ENCODE data around the gene CALHM2. TPM values are rescaled to one million over a fixed set of nuclear protein-coding genes. Genes with fewer than 3 reads are reported as not detected.

CALHM2 gene
- polyA plus RNA-seq, 2 of the 4 experiments (the other 2 are of a cell fraction) = 2.5 to 2.6 TPM

GRCh38 chr10:103465411-103466179 lies 13.4 kb upstream of the CALHM2 start:
- ChIA-PET CTCF (interaction anchor here (0.7 to 1.1 kb wide), 3 partner anchors 11 to 19 kb away, joined by 3 read pairs; no protein-coding TSS in a partner anchor), POLR2A (no interaction called here)
- Histone ChIP-seq H3K9me3 (no peaks in the 10 kb centered on the region), H3K4me3 (no peak overlapping the region), H3K4me2 (no peak overlapping the region), H3K4me1 (no peaks in the 10 kb centered on the region), H3K27ac (no peak overlapping the region)
- FAIRE-seq (no peak), ATAC-seq (no peak), DNase-seq (ENCODE audit: low read depth in 1 of 2, low spot score in 1 of 2) (no peak)
- WGBS (ENCODE audit: missing lambda C conversion rate) = 77% methylated on average over 14 of the region's 14 CpGs
- TF ChIP-seq HOXB5 (CRISPR knock-in tag; IDR thresholded peaks at IDR 0.05) (no peak), JUNB (IDR thresholded peaks at IDR 0.05) (no peak), HEYL (CRISPR knock-in tag; IDR thresholded peaks at IDR 0.05) (no peak), CHD2 (IDR thresholded peaks at IDR 0.05; ENCODE audit: low read length, partially characterized antibody) (no peak), MAFK (IDR thresholded peaks at IDR 0.05; ENCODE audit: partially characterized antibody) (no peak), HDAC2 (IDR thresholded peaks at IDR 0.05) (no peak), ZFP36 (IDR thresholded peaks at IDR 0.05; ENCODE audit: borderline replicate concordance, partially characterized antibody) (no peak)
- TF ChIP-seq, protein P1, sequence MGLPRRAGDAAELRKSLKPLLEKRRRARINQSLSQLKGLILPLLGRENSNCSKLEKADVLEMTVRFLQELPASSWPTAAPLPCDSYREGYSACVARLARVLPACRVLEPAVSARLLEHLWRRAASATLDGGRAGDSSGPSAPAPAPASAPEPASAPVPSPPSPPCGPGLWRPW (IDR thresholded peaks at IDR 0.05) = no peak
- TF ChIP-seq, protein P2, sequence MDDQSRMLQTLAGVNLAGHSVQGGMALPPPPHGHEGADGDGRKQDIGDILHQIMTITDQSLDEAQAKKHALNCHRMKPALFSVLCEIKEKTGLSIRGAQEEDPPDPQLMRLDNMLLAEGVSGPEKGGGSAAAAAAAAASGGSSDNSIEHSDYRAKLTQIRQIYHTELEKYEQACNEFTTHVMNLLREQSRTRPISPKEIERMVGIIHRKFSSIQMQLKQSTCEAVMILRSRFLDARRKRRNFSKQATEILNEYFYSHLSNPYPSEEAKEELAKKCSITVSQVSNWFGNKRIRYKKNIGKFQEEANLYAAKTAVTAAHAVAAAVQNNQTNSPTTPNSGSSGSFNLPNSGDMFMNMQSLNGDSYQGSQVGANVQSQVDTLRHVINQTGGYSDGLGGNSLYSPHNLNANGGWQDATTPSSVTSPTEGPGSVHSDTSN (IDR thresholded peaks at IDR 0.05) = no peak

GRCh38 chr10:103463499-103463898 lies 11.3 kb upstream of the CALHM2 start:
- FAIRE-seq (no peak), DNase-seq (ENCODE audit: low read depth in 1 of 2, low spot score in 1 of 2) (peak in 1 of 2 experiments; percentile 23), ATAC-seq (peak in 1 of 2 experiments; percentile 45; a peak in 3 of 6 replicates)
- Histone ChIP-seq H3K9me3 (no peaks in the 10 kb centered on the region), H3K27ac (no peak overlapping the region), H3K4me1 (no peaks in the 10 kb centered on the region), H3K4me2 (no peak overlapping the region), H3K4me3 (no peak overlapping the region)
- CTCF ChIA-PET = interaction anchor here (1.0 to 2.4 kb wide), 3 partner anchors 9 to 47 kb away, joined by 3 to 9 read pairs (median 3); no protein-coding TSS in a partner anchor
- no peak for TF ChIP-seq ZC3H11A (IDR thresholded peaks at IDR 0.05)
- no peak for TF ChIP-seq ZNF302 (CRISPR knock-in tag; IDR thresholded peaks at IDR 0.05)
- TF ChIP-seq EHMT2 (IDR thresholded peaks at IDR 0.05; ENCODE audit: low read depth) = no peak
- no peak for TF ChIP-seq HOXA7 (CRISPR knock-in tag; IDR thresholded peaks at IDR 0.05)
- 52% methylated on average over 4 of the region's 4 CpGs for WGBS (ENCODE audit: missing lambda C conversion rate)
- POLR2A ChIA-PET = no interaction called here

DNA sequence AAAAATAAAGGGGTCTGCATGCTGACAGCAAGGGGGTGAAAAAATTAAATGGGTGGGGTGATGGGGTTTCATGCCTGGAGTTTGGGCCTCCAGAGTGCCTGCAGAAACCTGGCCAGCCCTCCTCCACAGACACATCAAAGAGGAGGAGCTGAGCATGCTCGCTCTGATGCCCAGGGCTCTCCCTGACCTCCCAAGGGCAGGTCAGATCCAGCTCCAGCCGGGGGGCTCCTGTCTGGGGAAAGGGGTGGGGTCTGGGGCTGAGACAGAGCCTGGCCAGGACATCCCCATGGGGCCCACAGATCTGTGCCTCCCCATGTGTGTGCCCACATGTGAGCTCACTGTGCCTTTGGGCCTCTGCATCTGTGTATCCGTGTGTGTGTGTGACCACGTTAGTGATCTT lies 7.4 kb upstream of the CALHM2 start:
- DNase-seq (ENCODE audit: low read depth in 1 of 2, low spot score in 1 of 2) (no peak), FAIRE-seq (no peak), ATAC-seq (no peak)
- Histone ChIP-seq H3K27ac (no peak overlapping the region), H3K4me2 (no peak overlapping the region), H3K4me3 (no peak overlapping the region), H3K4me1 (no peaks in the 10 kb centered on the region), H3K9me3 (no peaks in the 10 kb centered on the region)
- CTCF ChIA-PET = no interaction called here
- TF ChIP-seq ZSCAN20 (CRISPR knock-in tag; IDR thresholded peaks at IDR 0.05) = no peak
- no peak for TF ChIP-seq CHD4 (IDR thresholded peaks at IDR 0.05; ENCODE audit: borderline replicate concordance)
- TF ChIP-seq FOXS1 (CRISPR knock-in tag; IDR thresholded peaks at IDR 0.05) = no peak
- no peak for TF ChIP-seq POLR2A (IDR thresholded peaks at IDR 0.05; ENCODE audit: low read length)
- TF ChIP-seq NR3C1 (IDR thresholded peaks at IDR 0.05) = no peak
- no peak for TF ChIP-seq POLR2AphosphoS2 (conservative IDR thresholded peaks at IDR 0.05; ENCODE audit: low read length)
- no peak for TF ChIP-seq EHF (CRISPR knock-in tag; IDR thresholded peaks at IDR 0.05)
- TF ChIP-seq KDM5A (IDR thresholded peaks at IDR 0.05) = no peak
- TF ChIP-seq SREBF2 (IDR thresholded peaks at IDR 0.05) = no peak
- TF ChIP-seq MAX (IDR thresholded peaks at IDR 0.05) = no peak
- TF ChIP-seq CBX8 (IDR thresholded peaks at IDR 0.05) = no peak
- no peak for TF ChIP-seq GATA3 (IDR thresholded peaks at IDR 0.05; ENCODE audit: borderline replicate concordance)
- no peak for TF ChIP-seq EP300 (IDR thresholded peaks at IDR 0.05)
- TF ChIP-seq HDAC2 (IDR thresholded peaks at IDR 0.05) = no peak
- no peak for TF ChIP-seq CEBPB (IDR thresholded peaks at IDR 0.05)
- TF ChIP-seq, protein P3, sequence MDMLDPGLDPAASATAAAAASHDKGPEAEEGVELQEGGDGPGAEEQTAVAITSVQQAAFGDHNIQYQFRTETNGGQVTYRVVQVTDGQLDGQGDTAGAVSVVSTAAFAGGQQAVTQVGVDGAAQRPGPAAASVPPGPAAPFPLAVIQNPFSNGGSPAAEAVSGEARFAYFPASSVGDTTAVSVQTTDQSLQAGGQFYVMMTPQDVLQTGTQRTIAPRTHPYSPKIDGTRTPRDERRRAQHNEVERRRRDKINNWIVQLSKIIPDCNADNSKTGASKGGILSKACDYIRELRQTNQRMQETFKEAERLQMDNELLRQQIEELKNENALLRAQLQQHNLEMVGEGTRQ (IDR thresholded peaks at IDR 0.05) = no peak
- TF ChIP-seq TP53 (CRISPR knock-in tag; IDR thresholded peaks at IDR 0.05) = no peak
- 37% methylated on average over 4 of the region's 4 CpGs for WGBS (ENCODE audit: missing lambda C conversion rate)
- POLR2A ChIA-PET = no interaction called here
